Left ventricle myocardium superior (tissue), 1 donor: ENCODE data around the gene BRINP2. TPM values are rescaled to one million over a fixed set of nuclear protein-coding genes. Genes with fewer than 3 reads are reported as not detected.

Experiments
- ATAC-seq: fragments of 200-7000 bp; cut with Tn5 transposase; one replicate; pipeline ENCODE4 v1.9.1; 2020; ENCODE audit warnings: mild to moderate bottlenecking, moderate library complexity
- DNase-seq: peaks from one replicate; pipeline ENCODE4 v3.0.0-alpha.2; 2020
- intact Hi-C: fragments of 100-400 bp; cut with micrococcal nuclease; formaldehyde crosslinking; loops from one replicate; pipeline ENCODE4 v1.11.0; 2022
- total RNA-seq: library from RNA; stranded (reverse); fragmentation: NEBNext Ultra II Directional; extraction: Animal tissue kit (Norgen Biotek cat#: 25700); gene quantifications from one replicate; pipeline ENCODE4 v1.2.1, GENCODE V29; 2021
- donor health status: DM: no; HTN: yes; CAD: no; lungs with severe emphysema.

The BRINP2 gene
- total RNA-seq, 1 donor from 2014 or later: 0.55 TPM

DNA sequence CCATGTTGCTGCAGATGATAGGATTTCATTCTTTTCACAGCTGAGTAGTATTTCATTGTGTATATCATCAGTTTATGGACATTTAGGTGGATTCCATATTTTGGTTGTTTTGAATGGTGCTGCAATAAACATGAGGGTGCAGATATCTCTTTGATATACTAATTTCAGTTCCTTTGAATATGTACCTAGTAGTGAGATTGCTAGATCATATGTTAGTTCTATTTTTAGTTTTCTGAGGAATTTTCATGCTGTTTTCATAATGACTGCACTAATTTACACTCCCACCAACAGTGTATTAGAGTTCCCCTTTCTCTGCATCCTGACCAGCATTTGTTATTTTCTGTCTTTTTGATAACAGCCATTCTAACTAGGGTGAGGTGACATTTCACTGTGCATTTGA, 82.1 kb downstream of the BRINP2 start:
- intact Hi-C loops: loop anchor here (10.0 kb wide), 1 partner anchor 102 kb away; no protein-coding TSS in a partner anchor
- DNase-seq (no peak), ATAC-seq (no peak)

DNA sequence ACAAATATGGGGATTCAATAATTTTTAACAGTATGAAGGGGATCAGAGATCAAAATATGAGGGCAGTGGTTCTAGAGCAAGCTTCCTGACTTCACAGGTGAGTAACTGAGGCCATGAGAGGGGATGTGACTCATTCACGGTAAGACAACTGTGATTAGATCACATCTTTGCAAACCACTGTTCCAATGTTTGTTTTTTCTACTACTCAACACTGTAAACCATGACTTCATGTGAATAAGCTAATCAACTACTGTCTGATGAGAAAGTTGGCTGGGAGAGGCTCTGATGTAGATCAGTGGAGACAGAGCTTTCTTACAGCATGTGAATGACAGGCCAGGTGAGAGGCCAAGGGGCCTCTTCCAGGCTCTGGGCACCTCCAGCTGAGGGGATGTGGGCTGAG, 84.7 kb downstream of the BRINP2 start:
- intact Hi-C loops: loop anchor here (10.0 kb wide), 1 partner anchor 99 kb away; no protein-coding TSS in a partner anchor
- DNase-seq (no peak), ATAC-seq (no peak)

DNA sequence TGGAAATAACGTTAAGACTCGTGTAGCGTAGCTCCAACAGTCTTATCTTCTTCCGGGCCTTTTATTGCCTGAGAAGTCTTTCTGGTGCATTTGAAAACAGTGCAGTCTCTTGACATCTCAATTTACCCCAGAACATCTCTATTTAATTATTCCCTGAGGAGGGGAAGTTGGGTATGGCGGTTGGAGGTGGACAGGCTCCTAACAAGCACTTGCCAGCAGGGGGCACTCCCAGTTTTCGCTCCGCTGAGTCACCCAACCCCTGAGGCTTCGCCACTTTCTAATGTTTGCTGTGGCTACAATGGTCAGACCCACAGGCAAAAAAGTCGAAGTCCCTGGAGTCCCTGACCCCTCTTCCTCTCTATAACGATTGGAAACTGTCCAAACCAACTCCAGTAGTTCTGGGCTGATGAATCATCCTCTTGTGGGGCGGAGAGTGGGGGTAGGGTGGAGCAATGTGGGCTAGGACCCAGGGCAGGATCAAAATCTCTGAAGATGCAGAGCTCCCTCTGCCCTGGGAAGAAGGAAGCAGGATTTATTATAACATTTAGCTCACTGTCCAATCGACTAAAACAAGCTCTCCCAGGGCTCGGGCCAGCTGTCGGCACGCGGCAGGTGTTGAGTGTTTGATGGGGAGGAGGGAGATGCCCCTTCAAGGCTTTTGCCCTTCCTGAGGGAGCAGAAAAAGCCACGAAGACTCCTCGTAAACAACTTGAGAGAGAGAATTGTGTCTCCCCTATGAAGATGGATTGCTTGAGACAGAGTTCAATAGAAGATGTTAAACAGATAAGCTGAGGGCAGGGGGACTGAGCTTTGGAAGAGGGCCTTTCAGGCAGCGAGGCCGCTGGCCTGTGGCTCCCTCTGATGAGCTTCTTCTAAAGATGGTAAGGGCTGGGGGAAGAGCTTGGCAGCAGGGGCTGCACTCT, 85.7 kb downstream of the BRINP2 start:
- DNase-seq (peak; percentile 72), ATAC-seq (peak; percentile 91)
- intact Hi-C loops: loop anchor here (10.0 kb wide), 1 partner anchor 98 kb away; no protein-coding TSS in a partner anchor

DNA sequence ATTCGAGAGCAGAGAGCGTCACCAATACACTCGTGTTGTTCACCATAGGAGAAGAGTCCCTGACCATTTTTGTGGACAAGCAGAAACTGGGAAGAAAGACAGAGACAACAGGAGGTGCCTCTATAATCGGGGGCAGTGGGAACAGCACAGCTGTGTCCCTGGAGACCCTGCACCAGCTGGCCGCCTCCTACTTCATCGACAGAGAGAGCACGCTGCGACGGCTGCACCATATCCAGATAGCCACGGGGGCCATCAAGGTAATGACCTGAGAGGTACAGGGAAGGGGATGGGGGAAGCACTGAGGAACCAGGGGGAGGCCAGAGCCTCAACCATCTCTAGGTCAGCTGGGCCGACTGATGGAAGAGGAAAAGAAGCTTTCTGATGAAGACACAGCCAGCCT, 86.4 kb downstream of the BRINP2 start:
- DNase-seq (no peak), ATAC-seq (no peak)
- intact Hi-C loops: loop anchor here (10.0 kb wide), 1 partner anchor 98 kb away; no protein-coding TSS in a partner anchor

DNA sequence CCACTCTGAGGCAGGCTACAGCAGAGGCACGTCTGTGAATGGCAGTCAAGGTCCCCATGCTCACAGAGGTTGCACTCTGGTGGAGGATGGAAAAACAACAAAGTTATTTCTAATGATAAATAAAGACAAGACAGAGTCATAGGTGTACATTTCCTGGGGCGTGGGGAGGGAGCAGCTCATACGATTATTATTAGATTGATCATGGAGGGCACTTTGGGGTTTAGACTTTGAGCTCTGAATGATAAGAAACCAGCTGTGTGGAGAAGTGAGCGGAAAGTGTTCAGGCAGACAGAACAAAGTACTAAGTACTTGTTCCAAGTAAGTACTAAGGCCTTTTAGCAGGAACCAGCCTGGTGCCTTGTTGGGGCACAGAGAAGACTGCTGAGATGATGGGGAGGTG, 86.8 kb downstream of the BRINP2 start:
- DNase-seq (no peak), ATAC-seq (no peak)
- intact Hi-C loops: loop anchor here (10.0 kb wide), 1 partner anchor 97 kb away; no protein-coding TSS in a partner anchor

DNA sequence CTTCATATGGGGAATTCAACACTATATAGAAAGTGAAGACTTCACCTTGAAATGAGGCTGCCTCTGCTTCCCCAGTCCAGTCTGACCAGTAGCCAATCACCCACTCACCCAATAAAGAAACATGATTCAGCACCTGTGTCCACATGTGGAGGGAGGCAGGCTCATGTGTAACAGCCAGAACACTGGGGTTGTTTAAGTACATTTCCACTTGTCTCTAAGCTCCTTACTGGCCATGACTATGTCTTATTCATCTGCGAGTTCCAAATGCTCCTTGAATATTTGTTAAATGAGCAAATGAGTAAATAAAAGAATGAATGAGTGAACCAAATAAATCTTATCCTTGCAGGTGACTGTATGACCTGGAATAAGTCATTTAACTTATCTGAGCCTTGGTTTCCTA, 100.1 kb downstream of the BRINP2 start:
- ATAC-seq (no peak), DNase-seq (no peak)
- intact Hi-C loops: no loop called here

- intact Hi-C loops: no loop called here
- DNase-seq (no peak), ATAC-seq (no peak)
Measured at GRCh38 chr1:177273141-177273540, 102.4 kb downstream of the BRINP2 start.

- peak; percentile 97 for ATAC-seq
- DNase-seq: peak; percentile 52
- intact Hi-C loops: no loop called here
Measured at GRCh38 chr1:177274687-177275211, 104.0 kb downstream of the BRINP2 start.

DNA sequence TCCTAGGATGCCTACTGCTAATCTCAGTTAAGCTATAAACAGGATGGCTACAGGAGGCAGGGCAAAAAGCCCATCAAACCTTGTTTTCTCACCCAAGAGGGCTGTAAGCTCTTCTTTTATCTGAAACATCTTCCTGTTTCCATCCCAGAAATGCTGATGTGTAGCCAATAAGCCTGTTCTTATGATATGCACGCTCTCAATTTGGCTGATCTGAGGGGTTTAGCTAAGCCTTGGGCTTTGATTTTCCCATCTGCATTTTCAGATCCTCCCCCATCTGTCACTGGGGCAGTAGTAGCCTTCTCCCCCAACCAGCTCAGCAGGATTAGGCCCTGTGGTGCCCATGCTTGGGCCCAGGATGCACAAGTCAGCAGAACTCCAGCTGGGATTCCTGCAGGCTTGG, 105.0 kb downstream of the BRINP2 start:
- intact Hi-C loops: no loop called here
- DNase-seq (no peak), ATAC-seq (no peak)

- DNase-seq: no peak
- ATAC-seq: no peak
- intact Hi-C loops: no loop called here
Measured at GRCh38 chr1:177278626-177279390, 108.0 kb downstream of the BRINP2 start.

DNA sequence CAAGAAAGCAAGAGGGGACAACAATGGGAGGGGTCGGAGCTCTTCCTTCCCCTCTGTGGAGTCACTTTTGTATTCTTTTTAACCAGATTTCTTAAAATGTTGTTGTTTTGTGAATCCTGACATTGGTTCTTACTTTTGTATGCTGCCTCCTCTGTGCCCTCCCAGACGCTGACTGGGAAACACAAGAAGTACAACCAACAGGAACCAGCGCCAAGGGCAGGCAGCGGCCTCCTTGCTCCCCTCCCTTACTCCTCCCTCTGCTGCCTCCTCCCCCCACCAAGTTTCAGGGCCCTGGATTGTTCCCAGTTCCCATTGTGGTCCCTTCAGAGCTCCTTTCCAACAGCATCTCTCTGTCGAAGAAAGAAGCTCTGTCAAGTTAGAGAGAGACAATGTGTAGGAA, 111.1 kb downstream of the BRINP2 start:
- DNase-seq (no peak), ATAC-seq (no peak)
- intact Hi-C loops: no loop called here

- intact Hi-C loops: no loop called here
- no peak for DNase-seq
- no peak for ATAC-seq
Measured at GRCh38 chr1:177282976-177283375, 112.2 kb downstream of the BRINP2 start.

GRCh38 chr1:177283380-177283779, 112.6 kb downstream of the BRINP2 start:
- intact Hi-C loops: no loop called here
- DNase-seq: no peak
- ATAC-seq: no peak

GRCh38 chr1:177286396-177286795, 115.6 kb downstream of the BRINP2 start:
- no peak for ATAC-seq
- intact Hi-C loops: no loop called here
- DNase-seq: no peak

DNA sequence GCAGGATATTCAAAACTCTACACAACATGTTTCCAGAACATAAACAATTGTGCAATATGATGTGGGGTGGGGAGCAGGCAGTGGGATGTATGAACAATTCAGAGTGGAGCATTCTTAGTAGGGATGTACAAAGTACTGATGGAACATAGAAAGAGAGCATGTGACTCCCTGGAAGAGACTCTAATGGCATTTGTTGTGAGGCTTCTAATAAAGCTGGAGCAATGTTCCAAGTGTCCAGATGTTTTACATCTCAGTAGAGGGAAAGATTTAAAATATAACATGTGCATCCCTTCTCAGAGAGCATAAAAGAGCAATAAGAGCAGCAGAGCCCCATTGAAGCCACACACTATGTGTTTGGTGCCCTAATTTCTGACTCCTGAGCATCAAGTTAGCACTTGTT, 116.5 kb downstream of the BRINP2 start:
- DNase-seq: no peak
- intact Hi-C loops: no loop called here
- no peak for ATAC-seq

DNA sequence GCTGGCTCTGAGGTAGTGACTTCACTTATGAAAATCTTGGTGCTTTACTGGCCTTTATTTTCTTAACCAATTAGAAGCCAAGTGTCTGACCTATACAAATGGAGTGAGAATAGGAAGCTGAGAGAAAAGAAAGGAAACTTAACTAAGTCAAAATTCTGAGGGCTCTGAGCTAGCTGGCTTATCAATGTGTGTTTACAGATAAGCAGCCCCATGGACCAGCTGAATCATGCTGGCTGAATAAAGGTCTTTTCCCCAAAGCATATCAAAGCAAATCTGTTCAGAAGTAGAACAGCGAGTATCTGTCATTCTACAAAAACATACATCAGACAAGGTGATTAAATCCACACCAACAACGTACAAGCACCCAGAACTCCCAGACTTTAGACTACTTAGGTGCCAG, 117.2 kb downstream of the BRINP2 start:
- DNase-seq: no peak
- no peak for ATAC-seq
- intact Hi-C loops: no loop called here

DNA sequence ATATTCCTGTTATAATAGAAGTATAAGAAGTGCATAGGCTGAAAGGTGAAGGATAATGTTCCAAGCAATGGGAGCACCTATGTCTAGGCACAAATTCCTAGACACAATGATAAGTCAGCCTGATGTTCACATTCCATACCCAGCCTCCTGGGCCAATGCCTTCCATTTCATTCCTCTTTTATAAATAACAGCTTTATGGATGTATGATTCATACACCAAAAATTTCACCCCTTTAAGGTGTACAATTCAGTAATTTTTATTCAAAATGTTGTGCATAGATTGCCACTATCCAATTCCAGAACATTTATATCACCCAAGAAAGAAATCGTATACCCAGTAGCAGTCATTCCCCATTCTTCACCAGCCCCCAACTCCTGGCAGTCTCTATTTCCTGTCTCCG, 118.8 kb downstream of the BRINP2 start:
- intact Hi-C loops: no loop called here
- DNase-seq: no peak
- no peak for ATAC-seq

GRCh38 chr1:177300431-177300830, 129.7 kb downstream of the BRINP2 start:
- DNase-seq: no peak
- ATAC-seq: no peak
- intact Hi-C loops: no loop called here

DNA sequence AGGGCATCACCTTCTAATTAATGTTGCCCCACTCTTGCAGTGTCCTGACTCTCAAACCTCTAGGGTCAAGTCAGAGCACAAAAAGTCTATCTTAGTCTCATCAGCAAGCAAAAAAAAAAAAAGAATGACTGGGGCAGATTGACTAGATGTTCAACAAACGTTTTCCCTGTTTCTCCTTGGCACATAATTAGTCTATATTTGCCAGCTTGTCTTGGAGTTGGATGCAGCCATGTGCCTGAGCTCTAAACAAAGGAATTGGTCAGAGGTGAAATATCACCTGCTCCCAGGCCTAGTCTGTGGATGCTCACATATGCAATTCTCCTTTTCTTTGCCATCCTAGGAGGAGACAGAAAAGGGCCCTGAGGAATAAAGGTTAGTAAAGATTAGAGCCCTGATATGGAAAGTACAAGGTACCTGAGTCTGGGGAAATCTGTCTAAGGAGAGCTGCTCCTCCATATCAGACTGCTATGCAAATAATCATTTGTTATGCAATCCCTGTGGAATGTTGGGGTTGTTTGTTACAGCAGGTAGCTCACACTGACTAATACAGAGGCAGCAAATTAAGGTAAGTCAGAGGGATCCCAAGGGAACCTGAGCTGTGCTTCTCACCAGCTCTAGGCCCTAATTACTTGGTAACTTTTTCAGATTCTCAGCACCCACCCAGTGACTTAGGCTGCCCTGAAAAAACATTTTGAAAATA, 130.8 kb downstream of the BRINP2 start:
- intact Hi-C loops: no loop called here

More for the DNA sequence above, 130.8 kb downstream of the BRINP2 start:
- ATAC-seq (peak; percentile 44), DNase-seq (no peak)
